ENCODE data around the gene ARRDC1.
"Not testable (repeated sequence)": the region's sequence is repeated elsewhere in the genome, so short reads cannot be mapped to it uniquely, and the experiment has no call there.

The ARRDC1 gene

DNA sequence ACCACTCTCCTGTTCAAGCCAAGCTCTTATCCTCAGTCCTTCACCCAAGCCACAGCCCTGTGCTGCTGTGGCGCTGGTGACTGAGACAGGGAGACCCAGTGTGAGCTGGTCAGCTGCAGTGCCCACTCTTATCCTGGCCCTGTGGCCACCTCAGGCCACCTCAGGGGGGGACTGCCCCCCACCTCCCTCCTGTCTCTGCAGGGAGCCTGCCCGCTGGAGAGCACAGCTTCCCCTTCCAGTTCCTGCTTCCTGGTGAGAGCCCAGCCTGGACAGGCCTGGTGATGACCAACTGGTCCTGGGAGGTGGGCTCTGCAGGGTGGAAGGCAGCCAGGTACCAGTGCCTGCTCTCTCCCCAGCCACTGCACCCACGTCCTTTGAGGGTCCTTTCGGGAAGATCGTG, 7.8 kb downstream of the ARRDC1 start:
- no peak for DNase-seq (ENCODE audit: low read depth, low spot score)

DNA sequence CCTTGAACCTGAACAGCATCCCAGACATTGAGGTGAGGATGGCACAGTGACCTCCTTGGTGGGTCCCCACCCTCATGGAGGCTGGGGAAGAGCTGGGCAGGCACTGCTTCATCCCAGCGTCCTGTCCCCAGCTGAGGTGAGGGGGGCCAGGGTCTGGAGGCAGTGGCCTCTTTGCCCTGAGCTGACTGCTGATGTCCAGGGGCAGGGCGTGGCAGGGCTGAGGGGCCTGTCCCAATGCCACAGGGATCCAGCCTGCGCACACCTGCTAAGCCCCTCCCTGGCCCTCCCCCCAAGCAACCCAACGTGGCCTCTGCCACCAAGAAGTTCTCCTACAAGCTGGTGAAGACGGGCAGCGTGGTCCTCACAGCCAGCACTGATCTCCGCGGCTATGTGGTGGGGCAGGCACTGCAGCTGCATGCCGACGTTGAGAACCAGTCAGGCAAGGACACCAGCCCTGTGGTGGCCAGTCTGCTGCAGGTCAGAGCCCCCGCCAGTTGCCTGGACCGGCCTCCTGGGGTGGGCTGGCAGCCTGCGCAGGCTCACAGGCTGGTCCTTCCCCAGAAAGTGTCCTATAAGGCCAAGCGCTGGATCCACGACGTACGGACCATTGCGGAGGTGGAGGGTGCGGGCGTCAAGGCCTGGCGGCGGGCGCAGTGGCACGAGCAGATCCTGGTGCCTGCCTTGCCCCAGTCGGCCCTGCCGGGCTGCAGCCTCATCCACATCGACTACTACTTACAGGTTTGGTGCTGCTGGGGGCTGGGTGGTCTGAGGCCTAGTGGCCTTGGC, 8.4 kb downstream of the ARRDC1 start:
- no peak for DNase-seq (ENCODE audit: low read depth, low spot score)

DNA sequence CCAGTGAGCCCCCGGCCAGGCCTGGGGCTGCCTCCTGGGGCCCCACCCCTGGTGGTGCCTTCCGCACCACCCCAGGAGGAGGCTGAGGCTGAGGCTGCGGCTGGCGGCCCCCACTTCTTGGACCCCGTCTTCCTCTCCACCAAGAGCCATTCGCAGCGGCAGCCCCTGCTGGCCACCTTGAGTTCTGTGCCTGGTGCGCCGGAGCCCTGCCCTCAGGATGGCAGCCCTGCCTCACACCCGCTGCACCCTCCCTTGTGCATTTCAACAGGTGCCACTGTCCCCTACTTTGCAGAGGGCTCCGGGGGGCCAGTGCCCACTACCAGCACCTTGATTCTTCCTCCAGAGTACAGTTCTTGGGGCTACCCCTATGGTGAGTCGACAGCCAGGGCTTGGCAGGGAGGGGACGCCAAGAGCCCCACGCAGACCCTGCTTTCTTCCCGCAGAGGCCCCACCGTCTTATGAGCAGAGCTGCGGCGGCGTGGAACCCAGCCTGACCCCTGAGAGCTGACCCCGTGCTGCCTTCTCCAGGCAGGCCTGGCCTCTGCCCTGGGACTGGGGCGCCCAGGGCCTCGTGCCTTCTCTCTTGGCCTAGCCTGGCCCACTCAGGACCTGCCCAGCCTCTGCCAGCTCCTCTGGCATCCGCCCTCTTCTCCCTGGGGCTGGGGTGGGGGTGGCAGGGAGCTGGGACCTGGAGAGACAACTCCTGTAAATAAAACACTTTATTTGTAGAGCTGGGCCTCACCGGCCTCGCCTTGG, 9.3 kb downstream of the ARRDC1 start:
- DNase-seq (ENCODE audit: low read depth, low spot score), result no peak

DNA sequence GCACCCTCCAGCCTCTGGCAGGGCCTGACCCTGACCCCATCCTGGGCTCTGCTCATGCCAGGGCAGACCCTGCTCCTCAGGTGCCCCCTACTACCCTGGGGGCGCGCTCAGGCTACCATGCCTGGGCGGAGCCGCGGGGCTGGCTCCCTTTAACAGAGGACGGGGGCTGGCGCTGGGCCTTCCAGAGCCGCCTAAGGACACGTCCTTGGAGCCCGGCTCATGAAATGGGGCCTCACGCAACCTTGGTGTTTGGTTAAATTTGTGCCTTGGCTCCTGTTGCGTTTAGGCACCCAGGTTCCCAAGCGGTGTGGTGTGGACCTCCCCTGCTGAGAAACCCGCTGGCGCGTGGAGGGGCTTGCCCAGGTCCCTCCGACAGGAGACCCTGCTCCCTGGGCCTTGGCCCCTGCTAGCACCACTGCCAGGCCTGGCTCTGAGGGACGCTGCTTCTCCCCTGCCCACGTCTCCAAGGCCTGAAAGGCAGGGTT, 9.9 kb downstream of the ARRDC1 start:
- no peak for DNase-seq (ENCODE audit: low read depth, low spot score)

DNA sequence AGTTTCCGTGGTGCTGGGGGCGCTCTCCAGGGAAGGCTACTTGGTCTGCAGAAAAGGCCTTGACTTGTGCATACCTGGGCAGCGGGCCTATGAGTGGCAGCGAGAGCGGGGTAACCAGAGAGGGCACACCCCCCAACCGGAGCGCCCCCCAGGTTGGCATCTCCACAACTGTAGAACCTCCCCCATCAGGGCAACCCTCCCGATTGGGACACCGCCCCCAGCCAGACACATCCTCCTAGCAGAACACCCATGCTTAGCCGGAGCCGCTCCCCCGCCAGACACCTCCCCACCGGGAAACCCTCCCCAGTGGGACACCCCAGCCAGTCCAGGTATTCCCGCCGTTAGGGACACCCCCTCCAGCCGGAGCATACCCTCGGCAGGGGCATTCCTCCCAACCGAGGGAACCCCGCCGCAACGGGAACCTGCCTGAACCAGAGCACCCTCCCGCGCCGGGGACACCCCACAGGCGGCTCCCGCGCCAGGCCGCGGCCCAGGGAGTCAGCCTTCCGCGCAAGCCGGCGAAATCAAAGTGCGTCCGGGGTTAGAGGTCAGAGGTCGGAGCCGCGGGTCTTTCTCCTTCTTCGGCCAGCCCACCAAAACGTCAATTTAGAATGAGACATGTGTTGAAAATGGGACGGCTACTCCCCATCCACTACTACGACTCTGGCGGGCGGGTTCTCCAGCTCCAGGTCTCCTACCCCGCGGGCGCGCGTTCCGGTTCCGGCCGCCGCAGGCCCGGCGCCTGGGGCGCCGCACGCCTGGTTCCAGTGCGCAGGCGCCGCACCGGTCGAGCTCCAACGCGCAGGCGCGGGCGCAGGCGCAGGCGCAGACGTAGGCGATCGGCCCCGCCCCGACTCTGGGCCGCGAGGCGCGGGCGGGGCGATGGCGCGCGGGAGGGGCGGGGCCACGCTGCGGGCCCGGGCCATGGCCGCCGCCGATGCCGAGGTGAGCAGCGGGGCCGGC, 12.9 kb downstream of the ARRDC1 start, which contains the start of gene EHMT1:
Gene EHMT1 (plus strand): TSS at position 901 of the 963 bp plus-strand sequence. CDS start 24 bp downstream, at position 925.
- DNase-seq (ENCODE audit: low read depth, low spot score), result no peak

DNA sequence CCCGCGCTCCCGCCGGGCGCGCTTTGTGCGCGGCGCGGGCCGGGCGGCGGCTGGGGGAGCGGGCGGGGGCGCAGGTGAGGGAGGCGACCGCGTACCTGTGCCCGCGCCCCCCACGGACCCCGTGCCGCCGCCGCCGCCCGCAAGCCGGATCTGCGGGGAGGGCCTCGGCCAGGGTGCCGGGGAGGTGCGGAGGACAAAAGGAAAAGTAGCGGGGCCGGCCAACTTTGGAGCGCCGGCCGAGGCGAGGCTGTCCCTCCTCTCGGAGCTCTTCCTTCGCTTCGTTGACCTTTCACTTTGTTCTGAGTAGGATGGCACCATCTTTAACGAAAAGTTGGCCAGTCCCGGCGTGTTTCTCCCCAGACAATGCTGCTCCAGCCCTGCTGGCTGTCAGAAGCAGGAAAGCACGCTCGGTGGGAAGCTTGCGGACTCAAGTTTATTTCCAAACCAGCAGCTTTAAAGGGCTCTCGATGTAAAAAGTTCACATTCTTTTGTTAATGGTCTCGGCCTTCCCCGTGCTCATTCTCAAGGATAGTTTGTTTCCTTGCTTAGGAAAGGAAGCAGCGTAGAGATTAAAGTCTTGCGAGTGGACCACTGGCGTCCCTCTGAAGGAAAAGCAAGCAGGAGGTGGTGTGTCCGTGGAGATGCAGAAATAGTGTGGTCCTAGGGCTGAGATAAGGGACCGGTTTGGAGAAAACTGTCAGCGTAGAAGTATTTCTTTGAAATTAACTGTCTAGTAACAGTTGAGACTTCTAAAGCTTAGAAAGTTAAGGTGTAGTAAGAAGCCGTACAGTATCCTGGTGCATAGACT, 14.0 kb downstream of the ARRDC1 start:
- DNase-seq (ENCODE audit: low read depth, low spot score), result no peak

DNA sequence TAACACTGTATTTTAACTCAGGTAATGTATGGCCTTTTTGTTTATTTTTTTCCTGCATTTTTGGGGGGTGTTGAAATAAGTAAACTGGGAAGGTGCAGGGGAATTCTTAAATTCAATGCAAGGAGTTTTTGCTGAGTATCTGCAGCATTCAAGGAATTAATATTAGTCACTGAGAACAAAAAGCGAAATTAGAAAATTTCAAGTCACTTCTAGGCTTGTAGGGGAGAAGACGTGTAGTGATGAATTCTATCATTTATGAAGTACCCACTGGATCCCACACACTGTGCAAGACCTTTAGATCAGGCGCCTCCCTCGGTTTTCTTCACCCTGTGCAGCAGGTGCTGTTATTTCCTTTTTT, 14.5 kb downstream of the ARRDC1 start:
- DNase-seq (ENCODE audit: low read depth, low spot score), result no peak

DNA sequence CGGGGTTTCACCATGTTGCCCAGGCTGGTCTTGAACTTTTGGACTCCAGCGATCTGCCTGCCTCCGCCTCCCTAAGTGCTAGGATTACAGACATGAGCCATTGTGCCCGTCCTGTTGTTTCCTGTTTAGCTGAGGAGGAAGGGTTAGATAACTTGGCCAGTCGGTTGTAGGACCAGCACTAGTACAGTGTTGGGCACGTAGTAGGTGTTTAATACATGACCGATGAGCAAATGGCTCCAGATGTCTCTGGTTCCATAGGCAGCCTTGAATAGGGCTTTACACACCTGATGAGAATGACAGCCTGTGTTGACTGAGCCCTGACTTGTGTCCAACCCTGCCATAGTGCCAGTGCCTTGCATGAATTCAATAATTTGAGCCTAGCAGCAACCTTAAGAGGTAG, 15.1 kb downstream of the ARRDC1 start:
- DNase-seq (ENCODE audit: low read depth, low spot score), result no peak

DNA sequence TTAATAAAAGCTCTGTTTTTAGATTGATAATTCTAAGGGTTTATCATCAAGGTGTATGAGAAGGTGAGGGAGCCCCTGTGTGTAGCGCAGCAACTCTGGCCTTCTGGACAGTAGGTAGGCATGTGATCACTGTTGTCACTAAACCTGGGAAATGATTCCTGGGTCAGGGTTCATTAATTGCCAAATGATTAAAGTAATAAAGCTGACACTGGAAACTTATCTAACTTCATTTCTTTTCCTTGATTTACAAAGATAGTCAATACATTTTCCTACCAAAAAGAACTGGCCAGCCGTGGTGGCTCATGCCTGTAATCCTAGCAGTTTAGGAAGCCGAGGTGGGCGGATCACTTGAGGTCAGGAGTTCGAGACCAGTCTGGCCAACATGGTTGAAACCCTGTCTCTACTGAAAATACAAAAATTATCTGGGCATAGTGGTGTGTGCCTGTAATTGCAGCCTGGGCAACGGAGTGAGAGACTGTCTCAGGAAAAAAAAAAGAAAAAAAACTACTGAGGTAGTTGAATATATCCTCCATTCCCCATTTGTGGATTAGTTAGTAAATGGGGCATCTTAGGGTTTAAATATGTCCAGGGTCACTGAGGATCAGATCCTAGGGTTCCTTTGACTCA, 15.8 kb downstream of the ARRDC1 start:
- DNase-seq (ENCODE audit: low read depth, low spot score), result no peak

DNA sequence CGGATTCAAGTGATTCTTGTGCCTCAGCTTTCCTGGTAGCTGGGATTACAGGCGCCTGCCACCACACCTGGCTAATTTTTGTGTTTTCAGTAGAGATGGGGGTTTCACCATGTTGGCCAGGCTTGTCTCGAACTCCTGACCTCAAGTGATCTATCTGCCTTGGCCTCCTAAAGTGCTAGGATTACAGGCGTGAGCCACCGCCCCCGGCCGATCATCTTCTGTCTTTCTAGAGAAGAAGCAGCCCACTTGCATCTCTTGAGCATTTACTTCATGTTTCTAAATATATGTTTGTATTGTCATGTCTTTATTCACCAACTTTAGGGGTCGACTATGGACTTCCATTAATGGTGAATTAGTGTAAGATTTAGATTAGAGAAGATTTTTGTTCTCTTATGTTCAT, 16.7 kb downstream of the ARRDC1 start:
- not testable (repeated sequence) for DNase-seq (ENCODE audit: low read depth, low spot score)

DNA sequence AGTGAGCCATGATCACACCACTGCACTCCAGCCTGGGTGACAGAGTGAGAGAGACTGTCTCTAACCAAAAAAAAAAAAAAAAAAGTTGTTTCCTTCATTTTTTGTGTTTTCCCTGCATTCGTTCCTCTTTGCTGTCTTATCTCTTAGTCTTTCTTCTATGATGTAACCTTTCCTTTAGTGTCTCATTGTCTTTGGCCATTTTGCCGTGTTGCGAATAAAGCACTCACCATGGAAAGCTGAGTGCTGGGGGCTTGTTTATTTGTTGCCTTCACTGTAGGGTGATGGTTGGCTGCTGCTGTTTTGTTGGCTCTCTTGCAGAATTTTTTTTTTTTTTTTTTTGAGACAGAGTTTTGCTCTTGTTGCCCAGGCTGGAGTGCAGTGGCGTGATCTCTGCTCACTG, 21.0 kb downstream of the ARRDC1 start:
- no peak for DNase-seq (ENCODE audit: low read depth, low spot score)

DNA sequence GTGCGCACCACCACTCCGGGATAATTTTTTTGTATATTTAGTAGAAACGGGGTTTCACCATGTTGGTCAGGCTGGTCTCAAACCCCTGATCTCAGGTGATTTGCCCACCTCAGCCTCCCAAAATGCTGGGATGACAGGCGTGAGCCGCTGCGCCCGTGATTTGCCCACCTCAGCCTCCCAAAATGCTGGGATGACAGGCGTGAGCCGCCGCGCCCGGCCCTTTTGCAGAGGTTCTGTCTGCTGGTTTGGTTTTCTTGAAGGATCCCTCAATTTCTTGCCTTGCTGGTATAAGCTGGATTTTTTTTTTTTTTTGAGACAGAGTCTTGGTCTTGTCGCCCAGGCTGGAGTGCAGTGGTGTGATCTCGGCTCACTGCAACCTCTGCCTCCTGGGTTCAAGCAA, 21.9 kb downstream of the ARRDC1 start:
- DNase-seq (ENCODE audit: low read depth, low spot score), result not testable (repeated sequence)

DNA sequence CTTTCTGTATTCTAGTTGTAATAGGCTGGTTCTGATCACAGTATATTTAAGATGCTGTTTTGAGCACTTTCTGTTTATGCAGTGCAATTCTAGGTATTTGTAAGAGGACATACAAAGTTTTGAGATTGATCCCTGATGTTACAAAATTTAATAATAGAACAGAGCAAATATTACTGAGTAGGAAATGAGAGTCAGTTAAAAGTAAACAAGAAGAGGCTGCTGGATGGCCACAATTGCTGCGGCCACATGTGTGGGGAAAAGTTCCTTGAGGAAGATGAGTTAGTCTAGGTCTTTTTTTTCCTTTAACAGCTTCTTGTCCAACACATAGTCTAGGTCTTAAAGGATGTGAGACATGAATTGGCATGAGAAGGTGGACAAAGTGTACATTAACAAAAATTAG, 24.6 kb downstream of the ARRDC1 start:
- DNase-seq (ENCODE audit: low read depth, low spot score), result no peak

DNA sequence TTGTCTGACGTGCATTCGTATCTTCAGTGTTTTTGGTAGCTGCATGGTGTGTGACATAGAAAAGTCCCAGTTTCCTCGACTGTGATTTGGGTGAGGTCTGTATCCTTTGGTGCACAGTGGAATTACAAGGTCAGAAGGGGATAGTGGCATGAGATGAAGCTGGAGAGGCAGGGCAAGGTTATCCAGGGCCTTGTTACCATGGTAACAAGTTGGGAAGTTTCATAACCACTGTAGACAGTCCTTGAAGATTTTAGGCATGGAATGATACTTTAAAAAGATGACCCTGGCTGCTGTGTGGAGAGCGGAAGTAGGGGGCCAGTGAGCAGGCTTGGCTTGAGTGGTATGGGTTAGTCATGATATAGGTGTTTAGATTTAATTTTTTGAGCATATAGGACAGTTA, 25.2 kb downstream of the ARRDC1 start:
- DNase-seq (ENCODE audit: low read depth, low spot score), result no peak

DNA sequence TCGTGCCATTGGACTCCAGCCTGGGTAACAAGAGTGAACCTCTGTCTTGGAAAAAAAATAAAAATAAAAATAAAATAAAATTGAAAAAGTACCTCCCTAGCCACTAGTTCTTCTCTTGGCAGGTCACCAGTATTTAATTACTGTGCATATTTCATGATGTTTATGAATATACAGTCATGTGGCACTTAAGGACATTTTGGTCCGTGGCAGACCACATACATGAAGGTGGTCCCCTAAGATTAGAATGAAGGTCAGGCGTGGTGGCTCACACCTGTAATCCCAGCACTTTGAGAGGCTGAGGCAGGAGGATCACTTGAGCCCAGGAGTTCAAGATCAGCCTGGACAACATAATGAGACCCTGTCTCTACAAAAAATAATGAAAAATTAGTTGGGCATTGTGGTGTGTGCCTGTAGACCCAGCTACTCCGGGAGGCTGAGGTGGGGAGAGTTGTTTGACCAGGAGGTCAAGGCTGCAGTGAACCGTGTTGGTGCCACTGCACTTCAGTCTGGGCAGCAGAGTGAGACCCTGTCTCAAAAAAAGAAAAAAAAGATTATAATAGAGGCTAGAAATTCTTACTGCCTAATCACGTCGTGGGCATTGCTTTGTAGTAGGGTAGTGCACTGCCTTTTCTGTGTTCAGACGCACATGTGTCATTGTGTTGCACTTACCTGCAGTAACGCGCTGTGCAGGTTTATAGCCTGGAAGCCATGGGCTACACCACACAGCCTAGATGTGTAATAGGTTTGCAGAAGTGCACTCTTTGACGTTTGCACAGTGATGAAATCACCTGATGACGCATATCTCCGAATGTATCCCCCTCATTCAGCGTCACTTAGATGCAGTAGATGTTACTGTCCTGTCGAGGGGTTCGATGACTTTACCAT, 26.1 kb downstream of the ARRDC1 start:
- DNase-seq (ENCODE audit: low read depth, low spot score), result no peak

DNA sequence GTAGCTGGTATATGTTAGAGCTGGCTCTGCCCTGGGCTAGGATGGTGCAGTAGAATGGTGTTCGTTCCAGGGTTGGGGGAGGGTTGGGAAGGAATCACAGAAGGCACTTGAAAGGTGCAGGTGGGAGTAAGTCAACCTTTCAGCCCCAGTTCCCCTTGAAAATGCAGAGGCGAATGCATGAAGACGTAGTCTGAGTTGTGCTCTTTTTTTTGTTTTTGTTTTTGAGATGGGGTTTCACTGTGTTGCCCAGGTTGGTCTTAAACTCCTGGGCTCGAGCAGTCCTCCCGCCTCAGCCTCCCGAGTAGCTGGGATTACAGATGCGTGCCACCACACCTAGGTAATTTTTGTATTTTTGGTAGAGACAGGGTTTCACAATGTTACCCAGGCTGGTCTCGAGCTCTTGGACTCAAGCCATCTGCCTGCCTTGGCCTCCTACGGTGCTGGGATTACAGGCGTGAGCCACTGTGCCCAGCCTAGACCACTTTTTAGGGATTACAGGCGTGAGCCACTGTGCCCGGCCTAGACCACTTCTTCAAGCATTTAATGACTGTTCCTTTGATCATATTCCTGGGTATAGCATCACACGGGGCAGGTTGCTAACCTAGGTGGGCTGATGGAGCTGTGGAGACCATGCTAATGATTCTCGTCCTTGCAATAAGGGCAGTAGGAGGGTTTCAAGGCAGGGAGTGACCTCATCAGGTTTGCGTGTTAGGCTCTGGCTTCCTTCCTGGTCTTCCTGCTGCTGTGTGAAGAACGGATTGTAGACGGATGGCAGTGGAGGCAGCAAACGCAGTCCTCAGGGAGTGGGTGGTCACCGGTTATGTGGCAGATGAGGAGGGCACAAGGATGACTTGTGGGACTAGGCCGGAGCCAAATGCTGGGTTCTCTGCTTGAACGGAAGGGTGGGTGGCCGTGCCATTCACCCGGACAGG, 27.0 kb downstream of the ARRDC1 start:
- no peak for DNase-seq (ENCODE audit: low read depth, low spot score)

DNA sequence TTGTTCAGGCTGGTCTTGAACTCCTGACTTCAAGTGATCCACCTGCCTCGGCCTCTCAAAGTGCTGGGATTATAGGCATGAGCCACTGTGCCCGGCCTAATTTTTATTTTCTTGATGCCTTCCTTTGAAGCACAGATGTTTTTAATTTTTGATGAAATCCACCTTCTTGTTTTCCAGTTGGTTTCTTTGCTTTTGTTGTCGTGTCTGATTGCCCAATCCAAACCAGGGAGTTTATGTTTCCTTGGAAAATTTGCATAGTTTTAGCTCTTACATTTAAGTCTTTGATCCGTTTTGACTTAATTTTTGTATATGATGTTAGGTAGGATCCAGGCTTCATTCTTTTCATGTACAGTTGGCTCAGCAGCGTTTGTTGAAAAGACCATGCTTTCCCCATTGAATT, 28.5 kb downstream of the ARRDC1 start:
- no peak for DNase-seq (ENCODE audit: low read depth, low spot score)

DNA sequence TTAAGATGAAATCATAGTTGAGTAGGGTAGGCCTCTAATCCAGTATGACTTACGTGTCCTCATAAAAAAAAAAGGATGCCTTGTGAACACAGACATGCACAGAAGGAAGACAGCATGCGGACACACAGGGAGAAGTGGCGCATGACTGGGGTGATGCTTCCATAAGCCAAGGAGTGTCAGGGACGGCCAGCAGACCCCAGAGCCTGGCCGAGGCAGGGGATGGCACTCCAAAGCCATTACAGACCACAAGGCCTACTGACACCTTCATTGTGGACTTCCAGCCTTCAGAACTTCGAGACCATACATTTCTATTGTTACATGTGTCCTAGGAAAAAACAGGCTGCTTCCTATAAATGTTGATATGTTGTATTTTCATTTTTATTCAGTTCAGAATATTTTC, 33.2 kb downstream of the ARRDC1 start:
- no peak for DNase-seq (ENCODE audit: low read depth, low spot score)

Data from iPS DF 19.7 (cell line).